LNCAP (cell line): ENCODE data around the gene SLC66A2.

ENCODE experiments used
- CTCF ChIP-seq: fragments of 450-650 bp; IDR thresholded peaks from 2 replicates; pipeline ENCODE4 v1.5.1; 2017; ENCODE audit warnings: mild to moderate bottlenecking

SLC66A2 gene

GRCh38 chr18:79896738-79897137 lies 54.7 kb downstream of the SLC66A2 start:
- no peak for TF ChIP-seq CTCF

GRCh38 chr18:79890674-79891073 lies 60.8 kb downstream of the SLC66A2 start:
- TF ChIP-seq CTCF, result no peak

- TF ChIP-seq CTCF, result no peak
Measured at GRCh38 chr18:79889569-79889968, 61.9 kb downstream of the SLC66A2 start.

GRCh38 chr18:79888016-79888415 lies 63.4 kb downstream of the SLC66A2 start:
- no peak for TF ChIP-seq CTCF

- TF ChIP-seq CTCF, result no peak
Measured at GRCh38 chr18:79887181-79888000, 64.1 kb downstream of the SLC66A2 start.

- TF ChIP-seq CTCF, result no peak
Measured at GRCh38 chr18:79884963-79885728, 66.3 kb downstream of the SLC66A2 start.

- no peak for TF ChIP-seq CTCF
Measured at GRCh38 chr18:79884294-79884962, 67.0 kb downstream of the SLC66A2 start.
